GM18517 (cell line): Measurements from ENCODE around the gene CRK.
"Not testable (repeated sequence)": the region's sequence is repeated elsewhere in the genome, so short reads cannot be mapped to it uniquely, and the experiment has no call there.

ENCODE experiments used
- ATAC-seq: cut with Tn5 transposase; IDR thresholded peaks from one replicate; pipeline ENCODE4 v1.9.1; 2021; ENCODE audit warnings: mild to moderate bottlenecking, moderate library complexity; ENCODE audit not compliant: unreplicated experiment

CRK gene

GRCh38 chr17:1467898-1468492, 12.0 kb upstream of the CRK start:
- no peak for ATAC-seq

- ATAC-seq: no peak
Observed at GRCh38 chr17:1467258-1467657, 11.2 kb upstream of the CRK start.

GRCh38 chr17:1464186-1464585, 8.2 kb upstream of the CRK start:
- ATAC-seq: no peak

- no peak for ATAC-seq
Observed at GRCh38 chr17:1462164-1463112, 6.4 kb upstream of the CRK start.

GRCh38 chr17:1461198-1461944, 5.3 kb upstream of the CRK start:
- no peak for ATAC-seq

GRCh38 chr17:1460233-1460632, 4.2 kb upstream of the CRK start:
- no peak for ATAC-seq

GRCh38 chr17:1455291-1455796, 688 bp downstream of the CRK start:
- peak; percentile 33 for ATAC-seq

GRCh38 chr17:1454541-1454940, 1.5 kb downstream of the CRK start:
- ATAC-seq: no peak

GRCh38 chr17:1453694-1454093, 2.3 kb downstream of the CRK start:
- ATAC-seq: not testable (repeated sequence)

- ATAC-seq: no peak
Observed at GRCh38 chr17:1452836-1453235, 3.2 kb downstream of the CRK start.

- not testable (repeated sequence) for ATAC-seq
Observed at GRCh38 chr17:1450261-1450660, 5.8 kb downstream of the CRK start.

GRCh38 chr17:1449412-1449967, 6.5 kb downstream of the CRK start:
- ATAC-seq: no peak

- no peak for ATAC-seq
Observed at GRCh38 chr17:1447052-1447451, 9.0 kb downstream of the CRK start.

GRCh38 chr17:1446201-1446600, 9.8 kb downstream of the CRK start:
- no peak for ATAC-seq

- not testable (repeated sequence) for ATAC-seq
Observed at GRCh38 chr17:1445695-1446094, 10.3 kb downstream of the CRK start.

- not testable (repeated sequence) for ATAC-seq
Observed at GRCh38 chr17:1442721-1443120, 13.3 kb downstream of the CRK start.

GRCh38 chr17:1442187-1442586, 13.8 kb downstream of the CRK start:
- ATAC-seq: no peak

GRCh38 chr17:1440921-1441320, 15.1 kb downstream of the CRK start:
- no peak for ATAC-seq

- no peak for ATAC-seq
Observed at GRCh38 chr17:1438593-1439083, 17.4 kb downstream of the CRK start.

GRCh38 chr17:1435326-1435725, 20.7 kb downstream of the CRK start:
- no peak for ATAC-seq

- ATAC-seq: no peak
Observed at GRCh38 chr17:1434150-1434549, 21.9 kb downstream of the CRK start.
